Thoracic aorta (tissue), 2 donors: ENCODE results near the gene PCSK1. TPM values are rescaled to one million over a fixed set of nuclear protein-coding genes. Genes with fewer than 3 reads are reported as not detected.

ENCODE experiments used
- ATAC-seq: fragments of 150-250 bp; one replicate; pipeline ENCODE4 v1.8.0; 2017; ENCODE audit warnings: low read depth; ENCODE audit not compliant: insufficient number of reproducible peaks, low FRiP score
- DNase-seq: peaks from one replicate; pipeline ENCODE4 v3.0.0-alpha.2; 2020; ENCODE audit warnings: low spot score
- H3K27ac ChIP-seq, 2 donors: fragments of 200-600 bp; sonication (generic); 1 replicate in 1 of 2; 2 replicates in 1 of 2; pipeline ENCODE4 v1.5.1; 2016; ENCODE audit warnings: mild to moderate bottlenecking in 2 of 2, moderate library complexity in 2 of 2
- H3K27me3 ChIP-seq: fragments of 200-600 bp; sonication (generic); replicated peaks from 2 replicates; pipeline ENCODE4 v1.6.0; 2016; ENCODE audit warnings: mild to moderate bottlenecking; ENCODE audit not compliant: insufficient read depth
- H3K36me3 ChIP-seq: fragments of 200-600 bp; sonication (generic); one replicate; pipeline ENCODE4 v1.5.1; 2016
- H3K4me1 ChIP-seq, 2 donors: fragments of 200-600 bp; sonication (generic); 1 replicate in 1 of 2; 2 replicates in 1 of 2; pipeline versions ENCODE4 v1.5.1 to v1.6.0; 2016; ENCODE audit warnings: low read depth in 2 of 2, mild to moderate bottlenecking in 1 of 2; ENCODE audit not compliant: control insufficient read depth in 1 of 2
- H3K4me3 ChIP-seq: fragments of 200-600 bp; sonication (generic); 2 replicates; pipeline ENCODE4 v1.5.1; 2016; ENCODE audit warnings: mild to moderate bottlenecking
- H3K9me3 ChIP-seq: fragments of 200-600 bp; sonication (generic); 2 replicates; pipeline ENCODE4 v1.5.1; 2016
- total RNA-seq, 2 donors: library from RNA; depleted of rRNA; stranded (reverse); fragments of >200 nt; gene quantifications; one replicate each; pipeline versions ENCODE4 v1.1.0 to v1.2.3, GENCODE V29; 2016
- TF ChIP-seq, protein P1 (sequence below): fragments of 200-600 bp; sonication (generic); IDR thresholded peaks from one replicate; pipeline ENCODE4 v1.5.1; 2019; ENCODE audit warnings: antibody characterized with exemption

PCSK1 gene
- total RNA-seq, 2 donors from 2014 or later: 0.14 to 3.2 TPM

DNA sequence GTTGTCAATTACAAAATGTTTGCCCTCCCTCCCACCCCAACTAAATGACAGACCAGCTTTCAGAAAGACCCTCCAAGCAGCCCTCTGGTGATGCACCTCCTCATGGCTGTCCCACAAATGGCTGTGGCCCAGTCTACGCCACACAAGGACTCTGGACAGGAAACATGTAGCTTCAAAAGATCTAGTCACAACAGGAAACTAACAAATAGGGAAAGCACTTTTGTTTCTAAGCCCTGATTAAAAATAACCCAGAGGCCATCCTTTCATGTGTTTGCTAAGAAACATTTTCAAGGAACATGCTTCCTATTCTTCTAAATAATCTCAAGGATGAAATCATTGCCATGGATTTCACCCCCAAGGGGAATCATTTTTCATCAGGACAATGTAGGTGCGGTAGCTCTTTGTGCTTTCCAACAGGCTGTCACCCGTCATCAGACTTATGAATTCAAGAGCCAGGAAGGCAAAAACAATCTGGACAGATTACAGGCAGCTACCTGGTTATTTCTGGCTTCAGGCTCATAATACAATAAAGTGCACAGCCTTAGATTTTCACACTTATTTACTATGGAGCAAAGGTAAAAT is 20.1 kb downstream of the PCSK1 start:
- TF ChIP-seq, protein P1, sequence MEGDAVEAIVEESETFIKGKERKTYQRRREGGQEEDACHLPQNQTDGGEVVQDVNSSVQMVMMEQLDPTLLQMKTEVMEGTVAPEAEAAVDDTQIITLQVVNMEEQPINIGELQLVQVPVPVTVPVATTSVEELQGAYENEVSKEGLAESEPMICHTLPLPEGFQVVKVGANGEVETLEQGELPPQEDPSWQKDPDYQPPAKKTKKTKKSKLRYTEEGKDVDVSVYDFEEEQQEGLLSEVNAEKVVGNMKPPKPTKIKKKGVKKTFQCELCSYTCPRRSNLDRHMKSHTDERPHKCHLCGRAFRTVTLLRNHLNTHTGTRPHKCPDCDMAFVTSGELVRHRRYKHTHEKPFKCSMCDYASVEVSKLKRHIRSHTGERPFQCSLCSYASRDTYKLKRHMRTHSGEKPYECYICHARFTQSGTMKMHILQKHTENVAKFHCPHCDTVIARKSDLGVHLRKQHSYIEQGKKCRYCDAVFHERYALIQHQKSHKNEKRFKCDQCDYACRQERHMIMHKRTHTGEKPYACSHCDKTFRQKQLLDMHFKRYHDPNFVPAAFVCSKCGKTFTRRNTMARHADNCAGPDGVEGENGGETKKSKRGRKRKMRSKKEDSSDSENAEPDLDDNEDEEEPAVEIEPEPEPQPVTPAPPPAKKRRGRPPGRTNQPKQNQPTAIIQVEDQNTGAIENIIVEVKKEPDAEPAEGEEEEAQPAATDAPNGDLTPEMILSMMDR: no peak
- H3K27me3 ChIP-seq: no peaks in the 10 kb centered on the region
- H3K4me1 ChIP-seq: peaks cover 5 to 15% of the 10 kb centered on the region in 2 donors
- ATAC-seq (no peak), DNase-seq (no peak)
- no peak overlapping the region for H3K27ac ChIP-seq
- no peaks in the 10 kb centered on the region for H3K9me3 ChIP-seq
- H3K36me3 ChIP-seq: no peaks in the 10 kb centered on the region
- no peak overlapping the region for H3K4me3 ChIP-seq

DNA sequence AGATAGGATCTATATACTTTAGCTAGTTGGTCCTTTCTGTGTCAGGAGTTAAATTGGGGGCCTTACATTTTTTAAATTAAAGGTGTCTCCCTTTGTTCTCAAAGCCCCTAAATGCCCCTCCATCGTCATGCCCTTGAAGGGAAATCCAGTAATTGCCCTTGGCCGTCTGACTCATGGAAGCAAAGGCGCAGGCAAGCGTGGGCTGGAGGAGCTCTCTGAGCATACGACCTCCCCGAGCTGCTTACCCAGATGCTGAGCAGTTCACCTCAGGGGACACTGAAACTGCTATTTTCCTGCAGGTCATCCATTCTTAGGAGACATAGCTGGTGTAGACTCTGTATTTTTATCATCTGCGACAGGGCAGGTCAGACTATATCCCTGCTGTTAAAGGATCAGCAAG is 23.0 kb downstream of the PCSK1 start:
- Histone ChIP-seq H3K36me3 (no peaks in the 10 kb centered on the region), H3K4me3 (no peak overlapping the region), H3K4me1 (peaks cover 13 to 23% of the 10 kb centered on the region in 2 donors), H3K9me3 (no peaks in the 10 kb centered on the region), H3K27me3 (no peaks in the 10 kb centered on the region), H3K27ac (no peak overlapping the region)
- no peak for DNase-seq
- no peak for ATAC-seq
- TF ChIP-seq, protein P1: no peak

DNA sequence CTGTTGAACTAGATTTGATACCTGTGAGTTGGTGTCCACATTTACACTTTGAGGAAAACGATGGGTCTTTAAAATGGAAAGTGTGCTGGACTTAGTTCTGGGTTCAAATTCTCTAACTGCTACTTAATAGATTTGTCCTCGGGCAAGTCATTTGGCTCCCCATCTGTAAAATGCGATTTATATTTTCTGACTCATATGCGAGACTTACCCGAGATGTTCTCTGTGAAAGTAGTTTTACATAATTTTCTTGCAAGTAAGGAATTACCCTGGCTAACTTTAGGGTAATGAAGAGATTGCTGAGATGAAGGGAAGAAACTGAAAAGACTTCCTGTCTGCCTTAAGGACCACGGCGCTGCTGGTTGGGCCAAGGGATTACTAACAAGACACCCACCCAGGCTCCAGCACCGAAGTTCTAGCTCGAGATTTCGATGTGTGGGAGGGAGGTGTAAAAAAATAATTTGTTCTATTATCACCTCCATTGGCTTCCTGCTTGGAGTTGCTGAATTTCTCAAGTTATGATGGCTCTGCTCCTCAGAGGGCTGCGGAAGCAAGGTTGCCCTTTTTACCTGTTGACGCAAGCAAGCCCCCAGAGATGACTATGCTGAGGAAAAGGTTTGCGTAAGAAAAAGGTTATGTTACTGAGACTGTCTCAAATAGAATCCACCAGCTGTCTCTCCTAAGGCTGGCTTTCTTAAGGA is 24.1 kb downstream of the PCSK1 start:
- Histone ChIP-seq H3K4me3 (peak overlapping the region; percentile 13), H3K36me3 (no peaks in the 10 kb centered on the region), H3K27me3 (no peaks in the 10 kb centered on the region), H3K4me1 (peaks cover 13 to 23% of the 10 kb centered on the region in 2 donors), H3K27ac (peak overlapping the region in 1 of 2 donors; percentile 72), H3K9me3 (no peaks in the 10 kb centered on the region)
- DNase-seq (no peak), ATAC-seq (no peak)
- TF ChIP-seq, protein P1: no peak

DNA sequence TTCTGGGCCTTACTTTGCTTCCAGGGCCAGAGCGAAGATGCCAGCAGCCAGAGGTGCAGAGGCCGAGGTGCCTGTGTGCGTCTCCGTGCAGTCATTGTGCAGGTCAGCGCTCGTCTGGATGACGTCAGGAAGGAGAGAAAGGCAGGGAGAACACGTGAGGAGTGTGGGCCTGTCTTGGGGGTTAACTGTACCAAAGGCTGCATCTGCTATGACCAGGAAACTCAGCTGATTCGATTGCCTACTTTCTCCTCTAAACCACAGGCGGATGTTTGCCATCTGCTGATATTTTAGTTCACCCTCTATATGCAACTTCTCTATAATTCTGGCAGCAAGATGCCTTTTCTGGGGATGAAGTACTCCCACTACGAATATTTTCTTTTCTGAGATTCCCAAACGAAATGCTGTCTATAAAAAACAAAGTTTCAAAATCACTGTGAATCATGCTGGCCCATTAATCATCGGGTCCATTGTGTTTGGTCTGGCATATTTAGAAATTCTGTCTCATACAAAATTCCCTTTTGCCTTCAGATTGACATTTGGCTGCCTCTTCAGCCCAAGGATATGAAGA is 24.8 kb downstream of the PCSK1 start:
- Histone ChIP-seq H3K27ac (peak overlapping the region; percentile 55 to 72), H3K4me1 (peaks cover 13 to 23% of the 10 kb centered on the region in 2 donors), H3K4me3 (peak overlapping the region; percentile 13), H3K36me3 (no peaks in the 10 kb centered on the region), H3K27me3 (no peaks in the 10 kb centered on the region), H3K9me3 (no peaks in the 10 kb centered on the region)
- TF ChIP-seq, protein P1: no peak
- DNase-seq (no peak), ATAC-seq (peak; percentile 74)

DNA sequence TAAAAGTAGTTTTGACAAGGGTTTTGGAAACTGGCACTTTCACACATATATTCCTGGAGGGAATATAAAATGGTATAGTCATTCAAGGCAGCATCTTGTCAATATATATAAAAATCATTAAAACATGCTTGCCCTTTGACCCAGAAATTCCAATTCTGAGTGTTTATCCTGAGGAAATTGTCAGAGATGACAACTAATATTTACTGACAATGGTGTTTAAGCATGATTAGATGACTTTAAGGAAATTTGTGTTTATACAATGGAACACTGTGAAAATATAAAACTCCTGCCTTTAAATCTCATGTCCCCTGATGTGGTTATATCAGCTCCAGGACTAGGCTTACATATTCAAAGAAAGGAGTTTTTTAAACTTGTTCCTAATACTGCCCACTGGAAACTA is 25.6 kb downstream of the PCSK1 start:
- no peak for DNase-seq
- Histone ChIP-seq H3K27ac (peak overlapping the region in 1 of 2 donors; percentile 55), H3K9me3 (no peaks in the 10 kb centered on the region), H3K4me3 (no peak overlapping the region), H3K4me1 (peaks cover 13 to 23% of the 10 kb centered on the region in 2 donors), H3K36me3 (no peaks in the 10 kb centered on the region), H3K27me3 (no peaks in the 10 kb centered on the region)
- no peak for ATAC-seq
- TF ChIP-seq, protein P1: no peak
